Trophoblast cell (in vitro differentiated cells and primary cell): ENCODE results near the gene ST6GALNAC4.
"Not testable (repeated sequence)": the region's sequence is repeated elsewhere in the genome, so short reads cannot be mapped to it uniquely, and the experiment has no call there.

Experiments
- DNase-seq, 2 donors: peaks; one replicate each; pipeline ENCODE4 v3.0.0-alpha.2; 2016
- H2AFZ ChIP-seq: 2 replicates; pipeline ENCODE4 v1.6.1; 2013; ENCODE audit warnings: low read length, moderate library complexity, mild to moderate bottlenecking; ENCODE audit not compliant: insufficient read depth, poor library complexity
- H2AK5ac ChIP-seq: 2 replicates; pipeline ENCODE4 v1.6.1; 2013; ENCODE audit warnings: mild to moderate bottlenecking, low read length
- H2BK120ac ChIP-seq: 2 replicates; pipeline ENCODE4 v1.6.1; 2013; ENCODE audit warnings: low read length, mild to moderate bottlenecking, moderate library complexity; ENCODE audit not compliant: insufficient read depth, poor library complexity
- H2BK12ac ChIP-seq: 2 replicates; pipeline ENCODE4 v1.6.1; 2013; ENCODE audit warnings: mild to moderate bottlenecking, low read length, moderate library complexity
- H2BK5ac ChIP-seq: 2 replicates; pipeline ENCODE4 v1.6.1; 2013; ENCODE audit warnings: low read length, low read depth, moderate library complexity, mild to moderate bottlenecking; ENCODE audit not compliant: poor library complexity
- H3K14ac ChIP-seq: 2 replicates; pipeline ENCODE4 v1.6.1; 2013; ENCODE audit warnings: mild to moderate bottlenecking, low read length
- H3K18ac ChIP-seq: 2 replicates; pipeline ENCODE4 v1.6.1; 2013; ENCODE audit warnings: mild to moderate bottlenecking, low read length
- H3K23ac ChIP-seq: 2 replicates; pipeline ENCODE4 v1.6.1; 2013; ENCODE audit warnings: low read length
- H3K27ac ChIP-seq: 2 replicates; pipeline ENCODE4 v1.5.1; 2013; ENCODE audit warnings: low read depth, mild to moderate bottlenecking, inconsistent platforms, low read length, moderate library complexity
- H3K27me3 ChIP-seq: 2 replicates; pipeline ENCODE4 v1.6.1; 2013; ENCODE audit warnings: inconsistent platforms, mild to moderate bottlenecking, low read length, moderate library complexity; ENCODE audit not compliant: insufficient read depth
- H3K36me3 ChIP-seq, 2 experiments: 1 replicate in 1 of 2; 2 replicates in 1 of 2; pipeline ENCODE4 v1.6.1; 2013; ENCODE audit warnings: low read length in 2 of 2, mild to moderate bottlenecking in 2 of 2, moderate library complexity in 1 of 2; ENCODE audit not compliant: insufficient read depth in 2 of 2, control insufficient read depth in 1 of 2
- H3K4ac ChIP-seq: 2 replicates; pipeline ENCODE4 v1.6.1; 2013; ENCODE audit warnings: low read depth, mild to moderate bottlenecking, low read length, moderate library complexity
- H3K4me1 ChIP-seq, 2 experiments: 1 replicate in 1 of 2; 2 replicates in 1 of 2; pipeline ENCODE4 v1.6.1; 2013; ENCODE audit warnings: low read length in 2 of 2, mild to moderate bottlenecking in 2 of 2, moderate library complexity in 1 of 2; ENCODE audit not compliant: insufficient read depth in 2 of 2, control insufficient read depth in 1 of 2
- H3K4me2 ChIP-seq: 2 replicates; pipeline ENCODE4 v1.6.1; 2013; ENCODE audit warnings: inconsistent platforms, mild to moderate bottlenecking, low read length, moderate library complexity
- H3K4me3 ChIP-seq: 2 replicates; pipeline ENCODE4 v1.5.1; 2013; ENCODE audit warnings: mild to moderate bottlenecking, low read depth, low read length, inconsistent platforms
- H3K79me1 ChIP-seq: one replicate; pipeline ENCODE4 v1.6.1; 2013; ENCODE audit warnings: low read length
- H3K79me2 ChIP-seq: 2 replicates; pipeline ENCODE4 v1.6.1; 2013; ENCODE audit warnings: low read length, mild to moderate bottlenecking; ENCODE audit not compliant: control insufficient read depth, insufficient read depth, poor library complexity
- H3K9ac ChIP-seq: 2 replicates; pipeline ENCODE4 v1.6.1; 2013; ENCODE audit warnings: mild to moderate bottlenecking, low read length
- H3K9me3 ChIP-seq: 2 replicates; pipeline ENCODE4 v1.6.1; 2013; ENCODE audit warnings: low read depth, mild to moderate bottlenecking, control low read depth, inconsistent platforms, low read length; ENCODE audit not compliant: insufficient read depth
- H4K12ac ChIP-seq: 2 replicates; pipeline ENCODE4 v1.6.1; 2013; ENCODE audit warnings: low read depth, mild to moderate bottlenecking, low read length, moderate library complexity
- H4K8ac ChIP-seq: 2 replicates; pipeline ENCODE4 v1.6.1; 2013; ENCODE audit warnings: low read depth, mild to moderate bottlenecking, low read length, moderate library complexity
- H4K91ac ChIP-seq: one replicate; pipeline ENCODE4 v1.6.1; 2013; ENCODE audit warnings: low read depth, mild to moderate bottlenecking, low read length, moderate library complexity
- WGBS: extraction: QIAGEN DNeasy Blood & Tissue Kit; methylation state at CpG from one replicate; pipeline ENCODE4 v1.1.7; 2013; ENCODE audit warnings: missing lambda C conversion rate; ENCODE audit not compliant: insufficient read length, insufficient coverage; ENCODE audit errors: extremely low coverage; 5-methylcytosine and 5-hydroxymethylcytosine counted together

The ST6GALNAC4 gene

GRCh38 chr9:127884976-127885490 is 31.8 kb downstream of the ST6GALNAC4 start:
- H3K4ac ChIP-seq, result no peak overlapping the region
- no peaks in the 10 kb centered on the region for H3K27me3 ChIP-seq
- H3K4me3 ChIP-seq, result no peak overlapping the region
- no peak overlapping the region for H3K14ac ChIP-seq
- H3K79me1 ChIP-seq, result no peaks in the 10 kb centered on the region
- no peak overlapping the region for H4K91ac ChIP-seq
- no peaks in the 10 kb centered on the region for H3K4me1 ChIP-seq
- H2AFZ ChIP-seq, result no peak overlapping the region
- H3K9ac ChIP-seq, result no peak overlapping the region
- H3K18ac ChIP-seq, result no peak overlapping the region
- H2AK5ac ChIP-seq, result no peak overlapping the region
- no peak overlapping the region for H2BK120ac ChIP-seq
- no peaks in the 10 kb centered on the region for H3K79me2 ChIP-seq
- H4K8ac ChIP-seq, result no peak overlapping the region
- H3K23ac ChIP-seq, result no peak overlapping the region
- H3K27ac ChIP-seq, result no peak overlapping the region
- no CpG with 5 or more reads among the region's 15 CpGs for WGBS
- no peak overlapping the region for H2BK12ac ChIP-seq
- H3K4me2 ChIP-seq, result no peak overlapping the region
- peaks cover 12 to 17% of the 10 kb centered on the region in 2 experiments for H3K36me3 ChIP-seq
- no peak overlapping the region for H2BK5ac ChIP-seq
- DNase-seq, result no peak
- peaks cover 1% of the 10 kb centered on the region for H3K9me3 ChIP-seq
- H4K12ac ChIP-seq, result no peak overlapping the region

- H3K4me1 ChIP-seq, result no peaks in the 10 kb centered on the region
- no peak overlapping the region for H3K4me3 ChIP-seq
- WGBS, result no CpG with 5 or more reads among the region's 11 CpGs
- H3K4me2 ChIP-seq, result no peak overlapping the region
- no peak overlapping the region for H2BK120ac ChIP-seq
- peaks cover 12 to 14% of the 10 kb centered on the region in 2 experiments for H3K36me3 ChIP-seq
- H3K9me3 ChIP-seq, result peaks cover 1% of the 10 kb centered on the region
- no peak overlapping the region for H3K9ac ChIP-seq
- H3K27ac ChIP-seq, result no peak overlapping the region
- H4K12ac ChIP-seq, result no peak overlapping the region
- DNase-seq, result no peak
- no peaks in the 10 kb centered on the region for H3K79me1 ChIP-seq
- H4K8ac ChIP-seq, result no peak overlapping the region
- H3K18ac ChIP-seq, result no peak overlapping the region
- H3K23ac ChIP-seq, result no peak overlapping the region
- no peak overlapping the region for H3K14ac ChIP-seq
- H2AFZ ChIP-seq, result no peak overlapping the region
- H3K27me3 ChIP-seq, result no peaks in the 10 kb centered on the region
- no peak overlapping the region for H2BK5ac ChIP-seq
- no peak overlapping the region for H2AK5ac ChIP-seq
- no peak overlapping the region for H3K4ac ChIP-seq
- H3K79me2 ChIP-seq, result no peaks in the 10 kb centered on the region
- no peak overlapping the region for H4K91ac ChIP-seq
- H2BK12ac ChIP-seq, result no peak overlapping the region
These were observed 32.4 kb downstream of the ST6GALNAC4 start for GRCh38 chr9:127884427-127884911.

- no peak overlapping the region for H3K4me2 ChIP-seq
- H2BK12ac ChIP-seq, result no peak overlapping the region
- no peak overlapping the region for H4K12ac ChIP-seq
- no peak overlapping the region for H4K8ac ChIP-seq
- no peak overlapping the region for H2AFZ ChIP-seq
- peaks cover 12 to 14% of the 10 kb centered on the region in 2 experiments for H3K36me3 ChIP-seq
- H2BK120ac ChIP-seq, result no peak overlapping the region
- no peak overlapping the region for H3K14ac ChIP-seq
- H4K91ac ChIP-seq, result no peak overlapping the region
- H3K4ac ChIP-seq, result no peak overlapping the region
- H3K18ac ChIP-seq, result no peak overlapping the region
- no peaks in the 10 kb centered on the region for H3K4me1 ChIP-seq
- no peak overlapping the region for H3K4me3 ChIP-seq
- no peak for DNase-seq
- H3K9me3 ChIP-seq, result peaks cover 1% of the 10 kb centered on the region
- H3K27ac ChIP-seq, result no peak overlapping the region
- H3K23ac ChIP-seq, result no peak overlapping the region
- no peak overlapping the region for H2BK5ac ChIP-seq
- H3K79me2 ChIP-seq, result no peaks in the 10 kb centered on the region
- H2AK5ac ChIP-seq, result no peak overlapping the region
- no peaks in the 10 kb centered on the region for H3K27me3 ChIP-seq
- H3K79me1 ChIP-seq, result no peaks in the 10 kb centered on the region
- WGBS, result no CpG with 5 or more reads among the region's 7 CpGs
- H3K9ac ChIP-seq, result no peak overlapping the region
These were observed 32.9 kb downstream of the ST6GALNAC4 start for GRCh38 chr9:127883959-127884358.

- WGBS, result no CpG with 5 or more reads among the region's 3 CpGs
- not testable (repeated sequence) for H3K4ac ChIP-seq
These were observed 35.1 kb downstream of the ST6GALNAC4 start for GRCh38 chr9:127881715-127882114.

More at GRCh38 chr9:127881715-127882114, 35.1 kb downstream of the ST6GALNAC4 start:
- not testable (repeated sequence) for H3K36me3 ChIP-seq, H3K79me1 ChIP-seq, H4K12ac ChIP-seq, H2BK12ac ChIP-seq, H3K14ac ChIP-seq, H3K4me2 ChIP-seq, H3K9me3 ChIP-seq, DNase-seq, H3K79me2 ChIP-seq, H3K4me3 ChIP-seq, H3K27ac ChIP-seq, H4K91ac ChIP-seq, H3K18ac ChIP-seq, H2BK120ac ChIP-seq, H3K9ac ChIP-seq, H4K8ac ChIP-seq, H3K23ac ChIP-seq, H2AFZ ChIP-seq, H3K27me3 ChIP-seq, H2AK5ac ChIP-seq, H2BK5ac ChIP-seq
- H3K4me1 ChIP-seq, result peaks cover 10 to 11% of the 10 kb centered on the region in 2 experiments
